Measurements from ENCODE around the gene GLT8D1.

GRCh38 chr3:52743721-52744120 lies 38.1 kb upstream of the GLT8D1 start:
- TF ChIP-seq CTCF (IDR thresholded peaks at IDR 0.05; ENCODE audit: low read depth, low read length, poor library complexity, severe bottlenecking), result no peak
- TF ChIP-seq EZH2phosphoT487 (IDR thresholded peaks at IDR 0.05; ENCODE audit: borderline replicate concordance, low read length), result no peak
